Liver (tissue), 9 donors: ENCODE measurements around the gene RBMX2. TPM values are rescaled to one million over a fixed set of nuclear protein-coding genes. Genes with fewer than 3 reads are reported as not detected.

Experiments
- DNase-seq: peaks from one replicate; pipeline ENCODE4 v3.0.0-alpha.2; 2017; ENCODE audit warnings: low spot score
- H3K27ac ChIP-seq, 2 donors: one replicate each; pipeline ENCODE4 v1.7.0; 2013; ENCODE audit warnings: inconsistent platforms in 2 of 2, low read length in 2 of 2, control low read depth in 1 of 2, low read depth in 1 of 2, mild to moderate bottlenecking in 1 of 2
- H3K27me3 ChIP-seq, 4 donors: one replicate each; pipeline versions ENCODE4 v1.6.1 to v1.7.0; 2013; ENCODE audit warnings: low read length in 3 of 4, inconsistent platforms in 1 of 4, mild to moderate bottlenecking in 1 of 4, moderate library complexity in 1 of 4; ENCODE audit not compliant: control insufficient read depth in 4 of 4, insufficient read depth in 4 of 4
- H3K36me3 ChIP-seq, 4 donors: one replicate each; pipeline versions ENCODE4 v1.6.1 to v1.7.0; 2013; ENCODE audit warnings: low read length in 3 of 4, mild to moderate bottlenecking in 3 of 4, low read depth in 1 of 4, moderate library complexity in 1 of 4; ENCODE audit not compliant: control insufficient read depth in 4 of 4, insufficient read depth in 3 of 4
- H3K4me1 ChIP-seq, 4 donors: one replicate each; pipeline versions ENCODE4 v1.6.1 to v1.7.0; 2013; ENCODE audit warnings: low read length in 3 of 4, mild to moderate bottlenecking in 3 of 4, moderate library complexity in 1 of 4; ENCODE audit not compliant: control insufficient read depth in 4 of 4, insufficient read depth in 4 of 4
- H3K4me3 ChIP-seq, 3 donors: one replicate each; pipeline versions ENCODE4 v1.6.1 to v1.7.0; 2013; ENCODE audit warnings: low read length in 3 of 3, control low read depth in 1 of 3, low read depth in 1 of 3, mild to moderate bottlenecking in 1 of 3
- H3K9ac ChIP-seq, 2 donors: one replicate each; pipeline ENCODE4 v1.7.0; 2013; ENCODE audit warnings: low read length in 2 of 2, mild to moderate bottlenecking in 2 of 2, moderate library complexity in 2 of 2, control low read depth in 1 of 2, low read depth in 1 of 2
- H3K9me3 ChIP-seq, 4 donors: one replicate each; pipeline versions ENCODE4 v1.6.1 to v1.7.0; 2013; ENCODE audit warnings: low read length in 3 of 4; ENCODE audit not compliant: control insufficient read depth in 4 of 4
- EGR1 ChIP-seq, 2 donors: IDR thresholded peaks; 2 replicates each; pipeline ENCODE4 v1.6.1; 2016 to 2018; ENCODE audit warnings: antibody characterized with exemption in 2 of 2, low read depth in 2 of 2
- FOXA1 ChIP-seq: IDR thresholded peaks from 2 replicates; pipeline ENCODE4 v1.6.1; 2016; ENCODE audit warnings: antibody characterized with exemption
- FOXA2 ChIP-seq: IDR thresholded peaks from 2 replicates; pipeline ENCODE4 v1.6.1; 2016; ENCODE audit warnings: antibody characterized with exemption
- GABPA ChIP-seq, 2 donors: IDR thresholded peaks in 1 of 2; conservative IDR thresholded peaks in 1 of 2; 2 replicates each; pipeline ENCODE4 v1.6.1; 2016; ENCODE audit warnings: antibody characterized with exemption in 2 of 2, mild to moderate bottlenecking in 1 of 2, moderate library complexity in 1 of 2
- HNF4A ChIP-seq, 2 donors: conservative IDR thresholded peaks; 2 replicates each; pipeline ENCODE4 v1.6.1; 2016; ENCODE audit warnings: antibody characterized with exemption in 2 of 2, mild to moderate bottlenecking in 2 of 2
- HNF4G ChIP-seq: IDR thresholded peaks from 2 replicates; pipeline ENCODE4 v1.6.1; 2016; ENCODE audit warnings: antibody characterized with exemption
- JUND ChIP-seq, 2 donors: IDR thresholded peaks; 2 replicates each; pipeline ENCODE4 v1.6.1; 2016; ENCODE audit warnings: antibody characterized with exemption in 2 of 2
- NR2F2 ChIP-seq: IDR thresholded peaks from 2 replicates; pipeline ENCODE4 v1.6.1; 2016; ENCODE audit warnings: antibody characterized with exemption
- RAD21 ChIP-seq, 2 donors: IDR thresholded peaks; 2 replicates each; pipeline ENCODE4 v1.6.1; 2016; ENCODE audit warnings: antibody characterized with exemption in 2 of 2, mild to moderate bottlenecking in 2 of 2
- RXRA ChIP-seq, 2 donors: IDR thresholded peaks; 2 replicates each; pipeline ENCODE4 v1.6.1; 2017 to 2018; ENCODE audit warnings: antibody characterized with exemption in 2 of 2, mild to moderate bottlenecking in 1 of 2
- SP1 ChIP-seq: IDR thresholded peaks from 2 replicates; pipeline ENCODE4 v1.6.1; 2018; ENCODE audit warnings: antibody characterized with exemption, mild to moderate bottlenecking
- TAF1 ChIP-seq: conservative IDR thresholded peaks from 2 replicates; pipeline ENCODE4 v1.6.1; 2016; ENCODE audit warnings: antibody characterized with exemption, mild to moderate bottlenecking
- YY1 ChIP-seq: IDR thresholded peaks from 2 replicates; pipeline ENCODE4 v1.6.1; 2016; ENCODE audit warnings: antibody characterized with exemption, mild to moderate bottlenecking
- WGBS: extraction: QIAGEN DNeasy Blood & Tissue Kit; methylation state at CpG from one replicate; pipeline ENCODE4 v1.1.7; 2013; 5-methylcytosine and 5-hydroxymethylcytosine counted together
- polyA plus RNA-seq, 2 donors: library from polyadenylated mRNA; stranded (reverse) in 1 of 2; unstranded in 1 of 2; fragments of 200-250 nt in 1 of 2; fragments of >200 nt in 1 of 2; fragmentation: Nextera tagmentation in 1 of 2; extraction: Ambion mirVana in 1 of 2; gene quantifications; one replicate each; pipeline versions ENCODE4 v1.2.1 to v1.2.3, GENCODE V29; 2013 to 2015
- total RNA-seq, 2 donors: library from RNA; depleted of rRNA; stranded (reverse); fragments of >200 nt; gene quantifications; one replicate each; pipeline ENCODE4 v1.2.3, GENCODE V29; 2014
- TF ChIP-seq, protein P1 (sequence below): IDR thresholded peaks from 2 replicates; pipeline ENCODE4 v1.6.1; 2016; ENCODE audit warnings: antibody characterized with exemption, mild to moderate bottlenecking
- TF ChIP-seq, protein P2 (sequence below): IDR thresholded peaks from 2 replicates; pipeline ENCODE4 v1.6.1; 2016; ENCODE audit warnings: antibody characterized with exemption
- TF ChIP-seq, protein P3 (sequence below): fragments of 150-350 bp; IDR thresholded peaks from 2 replicates; pipeline ENCODE4 v1.5.1; 2017; ENCODE audit warnings: improper control_type of control experiment, low read depth, low read length; ENCODE audit not compliant: missing input control
- TF ChIP-seq, protein P4 (sequence below): IDR thresholded peaks from 2 replicates; pipeline ENCODE4 v1.6.1; 2016; ENCODE audit warnings: antibody characterized with exemption
- donor health status: healthy.
- donor health status: healthy.
- donor health status: healthy.
- donor health status: healthy.
- donor health status: healthy.

RBMX2 gene
- total and polyA plus RNA-seq, 4 donors, result 5.2 to 8.8 (median 6.4) TPM

DNA sequence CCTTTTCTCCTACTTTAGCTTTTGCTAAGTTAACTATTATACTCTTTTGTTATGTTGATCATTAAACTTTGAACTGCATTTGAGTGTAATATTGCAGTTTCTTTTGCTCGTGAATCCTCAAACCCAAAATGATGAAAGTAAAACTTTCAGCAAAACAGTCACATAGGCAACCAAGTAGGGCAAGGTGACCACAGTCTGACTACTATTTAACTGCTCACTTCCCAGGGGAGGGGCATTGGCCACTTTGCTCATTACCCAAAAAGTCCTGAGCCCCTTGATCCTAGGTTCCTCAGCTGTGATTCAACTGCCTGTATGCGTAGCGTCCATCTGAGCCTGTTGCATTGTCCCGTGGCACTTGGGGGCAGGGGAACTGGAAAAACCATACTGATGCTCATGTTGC is 17.0 kb downstream of the RBMX2 start:
- 90% methylated on average over 4 of the region's 4 CpGs for WGBS
- TF ChIP-seq EGR1 (IDR thresholded peaks at IDR 0.05; ENCODE audit: low read depth in 2 of 2), result no peak
- TF ChIP-seq FOXA2, result no peak
- TF ChIP-seq RXRA (IDR thresholded peaks at IDR 0.05), result no peak
- no peak for TF ChIP-seq YY1
- TF ChIP-seq TAF1, result no peak
- TF ChIP-seq, protein P1, sequence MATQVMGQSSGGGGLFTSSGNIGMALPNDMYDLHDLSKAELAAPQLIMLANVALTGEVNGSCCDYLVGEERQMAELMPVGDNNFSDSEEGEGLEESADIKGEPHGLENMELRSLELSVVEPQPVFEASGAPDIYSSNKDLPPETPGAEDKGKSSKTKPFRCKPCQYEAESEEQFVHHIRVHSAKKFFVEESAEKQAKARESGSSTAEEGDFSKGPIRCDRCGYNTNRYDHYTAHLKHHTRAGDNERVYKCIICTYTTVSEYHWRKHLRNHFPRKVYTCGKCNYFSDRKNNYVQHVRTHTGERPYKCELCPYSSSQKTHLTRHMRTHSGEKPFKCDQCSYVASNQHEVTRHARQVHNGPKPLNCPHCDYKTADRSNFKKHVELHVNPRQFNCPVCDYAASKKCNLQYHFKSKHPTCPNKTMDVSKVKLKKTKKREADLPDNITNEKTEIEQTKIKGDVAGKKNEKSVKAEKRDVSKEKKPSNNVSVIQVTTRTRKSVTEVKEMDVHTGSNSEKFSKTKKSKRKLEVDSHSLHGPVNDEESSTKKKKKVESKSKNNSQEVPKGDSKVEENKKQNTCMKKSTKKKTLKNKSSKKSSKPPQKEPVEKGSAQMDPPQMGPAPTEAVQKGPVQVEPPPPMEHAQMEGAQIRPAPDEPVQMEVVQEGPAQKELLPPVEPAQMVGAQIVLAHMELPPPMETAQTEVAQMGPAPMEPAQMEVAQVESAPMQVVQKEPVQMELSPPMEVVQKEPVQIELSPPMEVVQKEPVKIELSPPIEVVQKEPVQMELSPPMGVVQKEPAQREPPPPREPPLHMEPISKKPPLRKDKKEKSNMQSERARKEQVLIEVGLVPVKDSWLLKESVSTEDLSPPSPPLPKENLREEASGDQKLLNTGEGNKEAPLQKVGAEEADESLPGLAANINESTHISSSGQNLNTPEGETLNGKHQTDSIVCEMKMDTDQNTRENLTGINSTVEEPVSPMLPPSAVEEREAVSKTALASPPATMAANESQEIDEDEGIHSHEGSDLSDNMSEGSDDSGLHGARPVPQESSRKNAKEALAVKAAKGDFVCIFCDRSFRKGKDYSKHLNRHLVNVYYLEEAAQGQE, result no peak
- TF ChIP-seq GABPA (IDR thresholded peaks at IDR 0.05 in 1 of 2, conservative IDR thresholded peaks at IDR 0.05 in 1 of 2), result no peak
- TF ChIP-seq, protein P2, sequence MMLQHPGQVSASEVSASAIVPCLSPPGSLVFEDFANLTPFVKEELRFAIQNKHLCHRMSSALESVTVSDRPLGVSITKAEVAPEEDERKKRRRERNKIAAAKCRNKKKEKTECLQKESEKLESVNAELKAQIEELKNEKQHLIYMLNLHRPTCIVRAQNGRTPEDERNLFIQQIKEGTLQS, result no peak
- H3K4me3 ChIP-seq, result no peak overlapping the region

DNA sequence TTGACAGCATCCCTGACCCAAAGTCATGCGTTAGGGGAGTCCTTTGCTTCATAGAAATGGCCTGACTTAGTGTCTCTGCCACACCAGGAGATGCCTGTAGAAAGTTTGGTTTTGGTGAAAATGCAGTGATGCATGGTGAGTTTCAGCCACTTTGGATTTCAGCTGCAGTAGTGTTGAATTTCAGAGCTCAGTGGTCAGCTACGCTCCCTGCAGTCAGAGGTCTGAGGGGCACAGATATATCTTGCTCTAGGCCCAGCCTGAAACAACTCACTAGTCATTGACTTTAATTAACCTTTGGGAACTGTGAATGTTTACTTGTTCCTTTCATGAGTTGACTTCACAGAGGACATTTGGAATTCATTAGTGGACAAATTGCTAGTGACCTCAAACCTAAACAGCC is 17.5 kb downstream of the RBMX2 start:
- Histone ChIP-seq H3K9ac (no peak overlapping the region), H3K36me3 (peaks cover 0 to 4% (median 0%) of the 10 kb centered on the region in 4 donors), H3K4me3 (no peak overlapping the region), H3K27me3 (no peaks in the 10 kb centered on the region), H3K27ac (no peak overlapping the region), H3K9me3 (no peaks in the 10 kb centered on the region), H3K4me1 (no peaks in the 10 kb centered on the region)
- DNase-seq, result no peak
- 91% methylated on average over 2 of the region's 2 CpGs for WGBS
- TF ChIP-seq GABPA (IDR thresholded peaks at IDR 0.05 in 1 of 2, conservative IDR thresholded peaks at IDR 0.05 in 1 of 2), result no peak
- no peak for TF ChIP-seq YY1

More for the DNA sequence above, 17.0 kb downstream of the RBMX2 start:
- Histone ChIP-seq H3K9ac (no peak overlapping the region), H3K4me1 (no peaks in the 10 kb centered on the region), H3K27ac (no peak overlapping the region), H3K36me3 (peaks cover 0 to 4% (median 0%) of the 10 kb centered on the region in 4 donors), H3K9me3 (no peaks in the 10 kb centered on the region), H3K27me3 (no peaks in the 10 kb centered on the region)
- DNase-seq, result no peak

DNA sequence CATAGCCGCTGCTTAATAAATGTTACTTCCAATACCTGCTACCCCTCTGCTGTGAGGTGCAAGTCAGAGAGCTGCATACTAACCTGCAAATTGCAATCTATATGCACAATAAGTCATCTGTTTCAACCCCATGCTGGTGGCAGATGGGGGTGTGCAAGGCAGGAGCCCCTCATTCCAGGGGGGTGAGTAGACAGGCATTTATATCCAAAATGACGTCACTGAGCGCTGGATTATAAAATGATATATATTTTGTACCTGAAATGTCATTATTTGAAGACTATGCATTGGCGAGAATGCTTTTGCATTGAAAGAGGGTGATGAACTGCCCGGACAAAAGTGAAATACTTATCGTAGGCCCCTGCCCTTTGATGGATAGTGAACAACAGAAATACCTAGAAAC is 24.7 kb downstream of the RBMX2 start:
- peaks cover 0 to 3% (median 0%) of the 10 kb centered on the region in 4 donors for H3K27me3 ChIP-seq
- H3K9me3 ChIP-seq, result no peaks in the 10 kb centered on the region
- H3K4me3 ChIP-seq, result no peak overlapping the region
- H3K36me3 ChIP-seq, result no peaks in the 10 kb centered on the region
- H3K4me1 ChIP-seq, result no peaks in the 10 kb centered on the region
- 91% methylated on average over 6 of the region's 6 CpGs for WGBS
- DNase-seq, result no peak
- no peak overlapping the region for H3K27ac ChIP-seq
- no peak overlapping the region for H3K9ac ChIP-seq
- no peak for TF ChIP-seq RXRA (IDR thresholded peaks at IDR 0.05)
- TF ChIP-seq HNF4A (conservative IDR thresholded peaks at IDR 0.05), result no peak
- TF ChIP-seq, protein P3, sequence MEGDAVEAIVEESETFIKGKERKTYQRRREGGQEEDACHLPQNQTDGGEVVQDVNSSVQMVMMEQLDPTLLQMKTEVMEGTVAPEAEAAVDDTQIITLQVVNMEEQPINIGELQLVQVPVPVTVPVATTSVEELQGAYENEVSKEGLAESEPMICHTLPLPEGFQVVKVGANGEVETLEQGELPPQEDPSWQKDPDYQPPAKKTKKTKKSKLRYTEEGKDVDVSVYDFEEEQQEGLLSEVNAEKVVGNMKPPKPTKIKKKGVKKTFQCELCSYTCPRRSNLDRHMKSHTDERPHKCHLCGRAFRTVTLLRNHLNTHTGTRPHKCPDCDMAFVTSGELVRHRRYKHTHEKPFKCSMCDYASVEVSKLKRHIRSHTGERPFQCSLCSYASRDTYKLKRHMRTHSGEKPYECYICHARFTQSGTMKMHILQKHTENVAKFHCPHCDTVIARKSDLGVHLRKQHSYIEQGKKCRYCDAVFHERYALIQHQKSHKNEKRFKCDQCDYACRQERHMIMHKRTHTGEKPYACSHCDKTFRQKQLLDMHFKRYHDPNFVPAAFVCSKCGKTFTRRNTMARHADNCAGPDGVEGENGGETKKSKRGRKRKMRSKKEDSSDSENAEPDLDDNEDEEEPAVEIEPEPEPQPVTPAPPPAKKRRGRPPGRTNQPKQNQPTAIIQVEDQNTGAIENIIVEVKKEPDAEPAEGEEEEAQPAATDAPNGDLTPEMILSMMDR, result no peak
- no peak for TF ChIP-seq SP1
- TF ChIP-seq, protein P4, sequence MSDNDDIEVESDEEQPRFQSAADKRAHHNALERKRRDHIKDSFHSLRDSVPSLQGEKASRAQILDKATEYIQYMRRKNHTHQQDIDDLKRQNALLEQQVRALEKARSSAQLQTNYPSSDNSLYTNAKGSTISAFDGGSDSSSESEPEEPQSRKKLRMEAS, result no peak
- no peak for TF ChIP-seq NR2F2
- TF ChIP-seq EGR1 (IDR thresholded peaks at IDR 0.05; ENCODE audit: low read depth in 2 of 2), result no peak
- TF ChIP-seq, protein P2, result no peak
- TF ChIP-seq RAD21 (IDR thresholded peaks at IDR 0.05), result no peak
- TF ChIP-seq HNF4G, result no peak
- TF ChIP-seq, protein P1, result no peak
- no peak for TF ChIP-seq TAF1
- no peak for TF ChIP-seq JUND (IDR thresholded peaks at IDR 0.05)
- no peak for TF ChIP-seq FOXA1
